HepG2 (cell line): Measurements from ENCODE around the gene MST1. TPM values are rescaled to one million over a fixed set of nuclear protein-coding genes. Genes with fewer than 3 reads are reported as not detected.

Source experiments
- CENPX ChIP-seq: sonication (generic); formaldehyde crosslinking; IDR thresholded peaks from 2 replicates; pipeline ENCODE4 v1.9.0; 2021; ENCODE audit warnings: mild to moderate bottlenecking, missing genetic modification reagents, moderate library complexity
- FOXM1 ChIP-seq: sonication (generic); formaldehyde crosslinking; IDR thresholded peaks from 2 replicates; pipeline ENCODE4 v1.5.0; 2020; ENCODE audit warnings: missing genetic modification reagents
- NFE2 ChIP-seq: sonication (generic); formaldehyde crosslinking; IDR thresholded peaks from 2 replicates; pipeline ENCODE4 v1.4.0; 2020; ENCODE audit warnings: missing genetic modification reagents
- PHF21A ChIP-seq: sonication (generic); formaldehyde crosslinking; IDR thresholded peaks from 2 replicates; pipeline ENCODE4 v1.5.0; 2020; ENCODE audit warnings: mild to moderate bottlenecking, missing genetic modification reagents
- PHF5A ChIP-seq: IDR thresholded peaks from one replicate; pipeline ENCODE4 v1.6.1; 2018; ENCODE audit warnings: low read depth, missing genetic modification reagents; ENCODE audit not compliant: unreplicated experiment
- PRDM4 ChIP-seq: sonication (generic); formaldehyde crosslinking; IDR thresholded peaks from 2 replicates; pipeline ENCODE4 v1.9.0; 2021; ENCODE audit warnings: missing genetic modification reagents, borderline replicate concordance
- RXRB ChIP-seq: IDR thresholded peaks from 2 replicates; pipeline ENCODE4 v1.6.1; 2016; ENCODE audit warnings: borderline replicate concordance, missing genetic modification reagents, missing compliant biosample characterization
- SIN3A ChIP-seq: IDR thresholded peaks from 2 replicates; pipeline ENCODE4 v1.6.1; 2011; ENCODE audit warnings: low read depth, mild to moderate bottlenecking, control low read depth, low read length, borderline replicate concordance
- SMAD1 ChIP-seq: sonication (generic); formaldehyde crosslinking; IDR thresholded peaks from 2 replicates; pipeline ENCODE4 v1.4.0; 2020; ENCODE audit warnings: missing genetic modification reagents, low read depth, mild to moderate bottlenecking, borderline replicate concordance
- SP2 ChIP-seq: sonication (generic); formaldehyde crosslinking; IDR thresholded peaks from 2 replicates; pipeline ENCODE4 v1.5.1; 2020; ENCODE audit warnings: mild to moderate bottlenecking, missing genetic modification reagents
- TMF1 ChIP-seq: sonication (generic); formaldehyde crosslinking; IDR thresholded peaks from 2 replicates; pipeline ENCODE4 v1.8.1; 2022; ENCODE audit warnings: low read depth, missing genetic modification reagents
- TP53 ChIP-seq: sonication (generic); formaldehyde crosslinking; conservative IDR thresholded peaks from 2 replicates; pipeline ENCODE4 v1.4.0; 2020; ENCODE audit warnings: missing genetic modification reagents
- ZKSCAN5 ChIP-seq: sonication (generic); formaldehyde crosslinking; IDR thresholded peaks from 2 replicates; pipeline ENCODE4 v1.5.1; 2020; ENCODE audit warnings: mild to moderate bottlenecking, missing genetic modification reagents
- ZNF34 ChIP-seq: sonication (generic); formaldehyde crosslinking; IDR thresholded peaks from 2 replicates; pipeline ENCODE4 v1.4.0; 2020; ENCODE audit warnings: mild to moderate bottlenecking, missing genetic modification reagents, borderline replicate concordance
- ZNF362 ChIP-seq: sonication (generic); formaldehyde crosslinking; IDR thresholded peaks from 2 replicates; pipeline ENCODE4 v1.4.0; 2020; ENCODE audit warnings: missing genetic modification reagents, mild to moderate bottlenecking, borderline replicate concordance
- ZNF816 ChIP-seq: sonication (generic); formaldehyde crosslinking; IDR thresholded peaks from 2 replicates; pipeline ENCODE4 v1.8.0; 2022; ENCODE audit warnings: missing genetic modification reagents, mild to moderate bottlenecking, borderline replicate concordance
- ZSCAN29 ChIP-seq: sonication (generic); formaldehyde crosslinking; conservative IDR thresholded peaks from 2 replicates; pipeline ENCODE4 v1.4.0; 2020; ENCODE audit warnings: mild to moderate bottlenecking, missing genetic modification reagents
- polyA plus RNA-seq, 8 experiments: library from polyadenylated mRNA; depleted of rRNA in 3 of 8; stranded (reverse) in 7 of 8; unstranded in 1 of 8; fragments of >200 nt; fragmentation: Illumina TruSeq in 4 of 8; extraction: Trizol in 4 of 8; gene quantifications; 2 replicates each; pipeline versions ENCODE4 v1.2.1 to v1.2.3, GENCODE V29; 2011 to 2016; ENCODE audit warnings: low read depth in 4 of 8, missing spikeins in 1 of 8, mixed read lengths in 1 of 8; ENCODE audit not compliant: insufficient read depth in 1 of 8
- total RNA-seq, 5 experiments: library from RNA; depleted of rRNA; stranded (reverse); fragments of >200 nt; fragmentation: Illumina TruSeq; extraction: Trizol; gene quantifications; 2 replicates each; pipeline ENCODE4 v1.2.3, GENCODE V29; 2016; ENCODE audit warnings: low read depth in 1 of 5
- TF ChIP-seq, protein P1 (sequence below), 2 experiments: sonication (generic) in 1 of 2; formaldehyde crosslinking in 1 of 2; IDR thresholded peaks; 2 replicates each; pipeline versions ENCODE4 v1.4.0 to v1.6.1; 2018 to 2020; ENCODE audit warnings: missing genetic modification reagents in 2 of 2, borderline replicate concordance in 1 of 2, low read depth in 1 of 2, mild to moderate bottlenecking in 1 of 2, missing biosample characterization in 1 of 2
- TF ChIP-seq, protein P2 (sequence below): conservative IDR thresholded peaks from 2 replicates; pipeline ENCODE4 v1.6.1; 2018; ENCODE audit warnings: missing genetic modification reagents
- TF ChIP-seq, protein P3 (sequence below): sonication (generic); formaldehyde crosslinking; IDR thresholded peaks from 2 replicates; pipeline ENCODE4 v1.5.0; 2020; ENCODE audit warnings: missing genetic modification reagents

The MST1 gene
- total and polyA plus RNA-seq, 2 of the 13 experiments (the other 11 are each of a cell fraction or from before 2014, with no cell fraction given): 189 to 452 TPM

GRCh38 chr3:49689046-49689907, at the start of gene MST1, which contains the start of gene RNF123 (continued):
- TF ChIP-seq, protein P1, sequence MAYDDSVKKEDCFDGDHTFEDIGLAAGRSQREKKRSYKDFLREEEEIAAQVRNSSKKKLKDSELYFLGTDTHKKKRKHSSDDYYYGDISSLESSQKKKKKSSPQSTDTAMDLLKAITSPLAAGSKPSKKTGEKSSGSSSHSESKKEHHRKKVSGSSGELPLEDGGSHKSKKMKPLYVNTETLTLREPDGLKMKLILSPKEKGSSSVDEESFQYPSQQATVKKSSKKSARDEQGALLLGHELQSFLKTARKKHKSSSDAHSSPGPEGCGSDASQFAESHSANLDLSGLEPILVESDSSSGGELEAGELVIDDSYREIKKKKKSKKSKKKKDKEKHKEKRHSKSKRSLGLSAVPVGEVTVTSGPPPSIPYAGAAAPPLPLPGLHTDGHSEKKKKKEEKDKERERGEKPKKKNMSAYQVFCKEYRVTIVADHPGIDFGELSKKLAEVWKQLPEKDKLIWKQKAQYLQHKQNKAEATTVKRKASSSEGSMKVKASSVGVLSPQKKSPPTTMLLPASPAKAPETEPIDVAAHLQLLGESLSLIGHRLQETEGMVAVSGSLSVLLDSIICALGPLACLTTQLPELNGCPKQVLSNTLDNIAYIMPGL (CRISPR knock-in tag; IDR thresholded peaks at IDR 0.05; ENCODE audit: borderline replicate concordance in 1 of 2, low read depth in 1 of 2): peak; percentile 86 to 92
- TF ChIP-seq PHF21A (no peak; the same call in 1 of the 2 replicates), SIN3A (0 out of 2 replicates have a peak, but pooled peaks have one; percentile 55), SP2 (peak; percentile 48; the same call in 1 of the 2 replicates), PHF5A (CRISPR knock-in tag) (no peak), CENPX (CRISPR knock-in tag) (no peak), TMF1 (CRISPR knock-in tag) (no peak), FOXM1 (CRISPR knock-in tag) (no peak), TP53 (CRISPR knock-in tag) (no peak), ZKSCAN5 (no peak), ZNF34 (CRISPR knock-in tag) (no peak), RXRB (0 out of 2 replicates have a peak, but pooled peaks have one; percentile 20), PRDM4 (no peak), NFE2 (CRISPR knock-in tag) (no peak), ZNF816 (CRISPR knock-in tag) (0 out of 2 replicates have a peak, but pooled peaks have one; percentile 57), ZNF362 (CRISPR knock-in tag) (peak; percentile 29; the same call in 1 of the 2 replicates), ZSCAN29 (CRISPR knock-in tag) (0 out of 2 replicates have a peak, but pooled peaks have one; percentile 30), SMAD1 (CRISPR knock-in tag) (peak; percentile 63; the same call in 1 of the 2 replicates)
- TF ChIP-seq, protein P2, sequence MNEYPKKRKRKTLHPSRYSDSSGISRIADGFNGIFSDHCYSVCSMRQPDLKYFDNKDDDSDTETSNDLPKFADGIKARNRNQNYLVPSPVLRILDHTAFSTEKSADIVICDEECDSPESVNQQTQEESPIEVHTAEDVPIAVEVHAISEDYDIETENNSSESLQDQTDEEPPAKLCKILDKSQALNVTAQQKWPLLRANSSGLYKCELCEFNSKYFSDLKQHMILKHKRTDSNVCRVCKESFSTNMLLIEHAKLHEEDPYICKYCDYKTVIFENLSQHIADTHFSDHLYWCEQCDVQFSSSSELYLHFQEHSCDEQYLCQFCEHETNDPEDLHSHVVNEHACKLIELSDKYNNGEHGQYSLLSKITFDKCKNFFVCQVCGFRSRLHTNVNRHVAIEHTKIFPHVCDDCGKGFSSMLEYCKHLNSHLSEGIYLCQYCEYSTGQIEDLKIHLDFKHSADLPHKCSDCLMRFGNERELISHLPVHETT: no peak
- TF ChIP-seq, protein P3, sequence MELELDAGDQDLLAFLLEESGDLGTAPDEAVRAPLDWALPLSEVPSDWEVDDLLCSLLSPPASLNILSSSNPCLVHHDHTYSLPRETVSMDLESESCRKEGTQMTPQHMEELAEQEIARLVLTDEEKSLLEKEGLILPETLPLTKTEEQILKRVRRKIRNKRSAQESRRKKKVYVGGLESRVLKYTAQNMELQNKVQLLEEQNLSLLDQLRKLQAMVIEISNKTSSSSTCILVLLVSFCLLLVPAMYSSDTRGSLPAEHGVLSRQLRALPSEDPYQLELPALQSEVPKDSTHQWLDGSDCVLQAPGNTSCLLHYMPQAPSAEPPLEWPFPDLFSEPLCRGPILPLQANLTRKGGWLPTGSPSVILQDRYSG: no peak
